H1 (cell line): ENCODE results near the gene SCART1. TPM values are rescaled to one million over a fixed set of nuclear protein-coding genes. Genes with fewer than 3 reads are reported as not detected.

ENCODE experiments used
- CHD7 ChIP-seq: fragments of 300-600 bp; sonication (generic); IDR thresholded peaks from 2 replicates; pipeline ENCODE4 v1.7.1; 2012; ENCODE audit warnings: low read length, moderate library complexity, mild to moderate bottlenecking, inconsistent platforms; ENCODE audit not compliant: insufficient replicate concordance
- HDAC2 ChIP-seq, 2 experiments: fragments of 300-600 bp in 1 of 2; sonication (generic) in 1 of 2; IDR thresholded peaks; 2 replicates each; pipeline ENCODE4 v1.6.1; 2011 to 2012; ENCODE audit warnings: low read depth in 2 of 2, low read length in 2 of 2, mild to moderate bottlenecking in 2 of 2, moderate library complexity in 2 of 2, borderline replicate concordance in 1 of 2, inconsistent platforms in 1 of 2
- KDM4A ChIP-seq: IDR thresholded peaks from one replicate; pipeline ENCODE4 v1.7.1; 2012; ENCODE audit warnings: low read depth, mild to moderate bottlenecking, moderate library complexity, low read length, inconsistent platforms; ENCODE audit not compliant: severe bottlenecking
- RAD21 ChIP-seq, 2 experiments: IDR thresholded peaks in 1 of 2; conservative IDR thresholded peaks in 1 of 2; 2 replicates each; pipeline ENCODE4 v1.6.1; 2011; ENCODE audit warnings: low read depth in 2 of 2, low read length in 2 of 2, improper control_type of control experiment in 1 of 2, inconsistent platforms in 1 of 2, mild to moderate bottlenecking in 1 of 2, moderate library complexity in 1 of 2
- RFX5 ChIP-seq: IDR thresholded peaks from 2 replicates; pipeline ENCODE4 v1.6.1; 2011; ENCODE audit warnings: low read depth, low read length, improper control_type of control experiment, borderline replicate concordance
- SIRT6 ChIP-seq: IDR thresholded peaks from one replicate; pipeline ENCODE4 v1.7.1; 2012; ENCODE audit warnings: low read length, inconsistent platforms
- SUZ12 ChIP-seq: fragments of 200-600 bp; sonication (generic); IDR thresholded peaks from 2 replicates; pipeline ENCODE4 v1.6.1; 2012; ENCODE audit warnings: mild to moderate bottlenecking, inconsistent platforms, low read length, moderate library complexity, mixed read lengths
- TAF1 ChIP-seq: IDR thresholded peaks from 2 replicates; pipeline ENCODE4 v1.6.1; 2011; ENCODE audit warnings: mild to moderate bottlenecking, low read depth, low read length
- TBP ChIP-seq: IDR thresholded peaks from 2 replicates; pipeline ENCODE4 v1.6.1; 2011; ENCODE audit warnings: low read depth, low read length, improper control_type of control experiment
- polyA plus RNA-seq, 7 experiments: library from polyadenylated mRNA; depleted of rRNA in 3 of 7; stranded (reverse) in 5 of 7; unstranded in 2 of 7; fragments of >200 nt in 5 of 7; fragments of 200-250 nt in 2 of 7; gene quantifications; 1 replicate in 5 of 7; 2 replicates in 1 of 7; 4 replicates in 1 of 7; pipeline versions ENCODE4 v1.2.1 to v1.2.3, GENCODE V29; 2011 to 2013; ENCODE audit warnings: missing spikeins in 2 of 7, mixed read lengths in 2 of 7
- total RNA-seq: library from RNA; stranded (reverse); fragmentation: NEBNext Ultra II Directional; extraction: Animal tissue kit (Norgen Biotek cat#: 25700); gene quantifications from 2 replicates; pipeline ENCODE4 v1.2.1, GENCODE V29; 2021

Gene SCART1
- total and polyA plus RNA-seq, 2 of the 8 experiments (the other 6 are each of a cell fraction or from before 2014, with no cell fraction given), result 0.14 to 0.19 TPM

GRCh38 chr10:133412381-133412711 is 41.4 kb upstream of the SCART1 start (continued):
- TF ChIP-seq CHD7, result no peak
- no peak for TF ChIP-seq RFX5
- no peak for TF ChIP-seq SUZ12
- TF ChIP-seq RAD21 (IDR thresholded peaks at IDR 0.05 in 1 of 2, conservative IDR thresholded peaks at IDR 0.05 in 1 of 2; ENCODE audit: low read depth in 2 of 2, low read length in 2 of 2), result no peak
- TF ChIP-seq KDM4A, result no peak
- TF ChIP-seq SIRT6, result no peak
- no peak for TF ChIP-seq TBP
- no peak for TF ChIP-seq TAF1
- TF ChIP-seq HDAC2 (IDR thresholded peaks at IDR 0.05; ENCODE audit: borderline replicate concordance in 1 of 2, low read depth in 2 of 2, low read length in 2 of 2), result no peak
